MM.1S (cell line): ENCODE results near the gene USP38.
"Not testable (repeated sequence)": the region's sequence is repeated elsewhere in the genome, so short reads cannot be mapped to it uniquely, and the experiment has no call there.

Source experiments
- DNase-seq: peaks from one replicate; pipeline ENCODE4 v3.0.0-alpha.2; 2015
- H2AFZ ChIP-seq: fragments of 300-600 bp; sonication (generic); 2 replicates; pipeline ENCODE4 v1.6.0; 2016; ENCODE audit warnings: antibody characterized with exemption, low read length
- H3F3A ChIP-seq: fragments of 300-600 bp; sonication (generic); 2 replicates; pipeline ENCODE4 v1.6.1; 2016; ENCODE audit warnings: mild to moderate bottlenecking, antibody characterized with exemption, low read length, moderate library complexity, mixed read lengths; ENCODE audit not compliant: insufficient read depth
- H3K27ac ChIP-seq: fragments of 300-600 bp; sonication (generic); 2 replicates; pipeline ENCODE4 v1.5.1; 2016; ENCODE audit warnings: mild to moderate bottlenecking, low read length
- H3K27me3 ChIP-seq: fragments of 300-600 bp; sonication (generic); replicated peaks from 2 replicates; pipeline ENCODE4 v1.6.0; 2016; ENCODE audit warnings: low read length; ENCODE audit not compliant: insufficient read depth
- H3K36me3 ChIP-seq: fragments of 300-600 bp; sonication (generic); replicated peaks from 2 replicates; pipeline ENCODE4 v1.6.1; 2016; ENCODE audit warnings: mild to moderate bottlenecking, low read length, mixed read lengths; ENCODE audit not compliant: insufficient read depth
- H3K4me1 ChIP-seq: fragments of 300-600 bp; sonication (generic); 2 replicates; pipeline ENCODE4 v1.6.1; 2016; ENCODE audit warnings: low read length, mixed read lengths
- H3K4me2 ChIP-seq: fragments of 300-600 bp; sonication (generic); 2 replicates; pipeline ENCODE4 v1.6.0; 2016; ENCODE audit warnings: low read depth, low read length
- H3K4me3 ChIP-seq: fragments of 300-600 bp; sonication (generic); 2 replicates; pipeline ENCODE4 v1.5.1; 2016; ENCODE audit warnings: low read length, mixed read lengths
- H3K79me2 ChIP-seq: fragments of 300-600 bp; sonication (generic); 2 replicates; pipeline ENCODE4 v1.6.1; 2016; ENCODE audit warnings: mixed run types, low read length, mixed read lengths
- H3K9ac ChIP-seq: fragments of 300-600 bp; sonication (generic); 2 replicates; pipeline ENCODE4 v1.6.1; 2016; ENCODE audit warnings: low read length, mixed read lengths
- H3K9me2 ChIP-seq: fragments of 300-600 bp; sonication (generic); replicated peaks from 2 replicates; pipeline ENCODE4 v1.6.1; 2016; ENCODE audit warnings: mild to moderate bottlenecking, low read length, mixed read lengths; ENCODE audit not compliant: insufficient read depth
- H3K9me3 ChIP-seq: fragments of 300-600 bp; sonication (generic); replicated peaks from 2 replicates; pipeline ENCODE4 v1.6.1; 2016; ENCODE audit warnings: mild to moderate bottlenecking, low read length, mixed read lengths; ENCODE audit not compliant: insufficient read depth
- H4K20me1 ChIP-seq: fragments of 300-600 bp; sonication (generic); 2 replicates; pipeline ENCODE4 v1.6.1; 2016; ENCODE audit warnings: mild to moderate bottlenecking, low read length, moderate library complexity, mixed read lengths; ENCODE audit not compliant: insufficient read depth
- EZH2 ChIP-seq: fragments of 300-600 bp; sonication (generic); optimal IDR thresholded peaks from 2 replicates; pipeline ENCODE3; 2017; ENCODE audit warnings: low read depth, mild to moderate bottlenecking, antibody characterized with exemption, low read length, mixed read lengths
- EZH2phosphoT487 ChIP-seq: fragments of 300-600 bp; sonication (generic); IDR thresholded peaks from 2 replicates; pipeline ENCODE4 v1.6.1; 2018; ENCODE audit warnings: antibody characterized with exemption, low read length
- TF ChIP-seq, protein P1 (sequence below): fragments of 300-600 bp; sonication (generic); IDR thresholded peaks from 2 replicates; pipeline ENCODE4 v1.5.1; 2016; ENCODE audit warnings: antibody characterized with exemption, low read length, mixed read lengths

USP38 gene

DNA sequence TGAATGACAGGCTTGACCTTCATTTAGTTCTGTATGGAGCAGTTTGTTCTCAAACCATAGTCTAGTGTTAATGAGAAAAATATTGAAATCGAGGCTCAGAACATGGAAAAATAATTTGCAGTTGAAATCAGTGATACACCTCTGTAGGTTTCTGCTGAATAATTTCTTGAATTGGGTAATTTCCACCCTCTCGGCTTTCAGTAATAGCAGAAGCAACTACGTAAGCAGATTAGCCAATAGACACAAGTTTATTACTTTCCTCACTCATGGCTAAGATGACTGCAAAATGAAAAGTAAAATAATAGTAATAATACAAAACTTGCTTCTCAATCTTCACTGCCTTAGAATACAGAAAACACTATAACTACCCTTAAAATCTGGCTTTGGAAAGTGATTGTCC lies 46.0 kb downstream of the USP38 start:
- Histone ChIP-seq H3K36me3 (no peaks in the 10 kb centered on the region), H4K20me1 (no peaks in the 10 kb centered on the region), H2AFZ (no peak overlapping the region), H3K9me2 (no peaks in the 10 kb centered on the region), H3F3A (no peaks in the 10 kb centered on the region), H3K4me2 (no peak overlapping the region), H3K9ac (no peak overlapping the region), H3K4me3 (no peak overlapping the region), H3K79me2 (no peaks in the 10 kb centered on the region), H3K4me1 (no peaks in the 10 kb centered on the region), H3K27me3 (no peaks in the 10 kb centered on the region), H3K27ac (no peak overlapping the region), H3K9me3 (no peaks in the 10 kb centered on the region)
- TF ChIP-seq, protein P1, sequence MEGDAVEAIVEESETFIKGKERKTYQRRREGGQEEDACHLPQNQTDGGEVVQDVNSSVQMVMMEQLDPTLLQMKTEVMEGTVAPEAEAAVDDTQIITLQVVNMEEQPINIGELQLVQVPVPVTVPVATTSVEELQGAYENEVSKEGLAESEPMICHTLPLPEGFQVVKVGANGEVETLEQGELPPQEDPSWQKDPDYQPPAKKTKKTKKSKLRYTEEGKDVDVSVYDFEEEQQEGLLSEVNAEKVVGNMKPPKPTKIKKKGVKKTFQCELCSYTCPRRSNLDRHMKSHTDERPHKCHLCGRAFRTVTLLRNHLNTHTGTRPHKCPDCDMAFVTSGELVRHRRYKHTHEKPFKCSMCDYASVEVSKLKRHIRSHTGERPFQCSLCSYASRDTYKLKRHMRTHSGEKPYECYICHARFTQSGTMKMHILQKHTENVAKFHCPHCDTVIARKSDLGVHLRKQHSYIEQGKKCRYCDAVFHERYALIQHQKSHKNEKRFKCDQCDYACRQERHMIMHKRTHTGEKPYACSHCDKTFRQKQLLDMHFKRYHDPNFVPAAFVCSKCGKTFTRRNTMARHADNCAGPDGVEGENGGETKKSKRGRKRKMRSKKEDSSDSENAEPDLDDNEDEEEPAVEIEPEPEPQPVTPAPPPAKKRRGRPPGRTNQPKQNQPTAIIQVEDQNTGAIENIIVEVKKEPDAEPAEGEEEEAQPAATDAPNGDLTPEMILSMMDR, result no peak
- TF ChIP-seq EZH2phosphoT487 (no peak), EZH2 (no peak)
- no peak for DNase-seq

DNA sequence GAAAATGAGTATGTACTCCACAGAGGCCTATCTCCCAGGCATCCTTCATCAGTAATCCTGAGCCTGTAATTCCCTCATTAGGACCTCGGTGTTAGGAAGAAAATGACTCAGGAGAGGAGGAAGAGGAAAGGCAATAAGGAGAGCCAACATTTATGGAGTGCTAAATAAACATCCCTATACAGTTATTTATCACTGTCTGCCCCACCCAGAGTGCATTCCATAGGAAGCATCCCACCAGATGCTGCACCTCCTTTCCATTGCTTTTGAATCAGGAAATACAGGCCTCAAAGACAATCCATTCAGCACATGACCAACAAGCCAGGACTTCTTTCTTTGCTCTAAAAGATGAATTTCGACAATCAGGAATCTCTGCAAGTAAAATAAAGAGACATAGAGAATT lies 47.6 kb downstream of the USP38 start:
- no peak for TF ChIP-seq EZH2phosphoT487
- no peak for TF ChIP-seq EZH2
- TF ChIP-seq, protein P1, result no peak
- no peaks in the 10 kb centered on the region for H3K9me2 ChIP-seq
- H3K79me2 ChIP-seq, result no peaks in the 10 kb centered on the region
- DNase-seq, result no peak
- no peaks in the 10 kb centered on the region for H3K4me1 ChIP-seq
- H3F3A ChIP-seq, result no peaks in the 10 kb centered on the region
- H3K9ac ChIP-seq, result no peak overlapping the region
- H2AFZ ChIP-seq, result no peak overlapping the region
- H3K27me3 ChIP-seq, result no peaks in the 10 kb centered on the region
- H3K4me2 ChIP-seq, result no peak overlapping the region
- H3K36me3 ChIP-seq, result no peaks in the 10 kb centered on the region
- no peaks in the 10 kb centered on the region for H4K20me1 ChIP-seq
- H3K27ac ChIP-seq, result no peak overlapping the region
- H3K4me3 ChIP-seq, result no peak overlapping the region
- no peaks in the 10 kb centered on the region for H3K9me3 ChIP-seq

DNA sequence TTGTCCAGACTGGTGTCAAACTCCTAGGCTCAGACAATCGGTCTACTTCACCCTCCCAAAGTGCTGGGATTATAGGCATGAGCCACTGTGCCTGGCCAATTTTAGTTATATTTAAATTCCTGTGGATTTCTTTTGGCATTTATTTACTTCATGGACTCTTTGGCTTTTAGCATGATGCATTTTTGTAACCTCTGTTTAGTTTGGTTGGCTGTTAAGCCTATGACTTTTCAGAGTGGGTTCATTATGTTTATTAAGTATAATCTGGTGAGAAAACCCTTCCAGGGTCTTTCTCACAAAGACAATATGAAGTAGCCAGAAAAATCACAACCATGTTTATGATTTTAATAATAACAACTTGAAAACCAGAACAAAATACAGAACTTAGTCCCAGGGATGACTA lies 49.4 kb downstream of the USP38 start:
- no peak overlapping the region for H3K4me2 ChIP-seq
- no peak overlapping the region for H3K4me3 ChIP-seq
- no peaks in the 10 kb centered on the region for H3K9me2 ChIP-seq
- no peak overlapping the region for H2AFZ ChIP-seq
- no peak for TF ChIP-seq EZH2phosphoT487
- TF ChIP-seq, protein P1, result no peak
- TF ChIP-seq EZH2, result no peak
- H3K36me3 ChIP-seq, result no peaks in the 10 kb centered on the region
- no peaks in the 10 kb centered on the region for H4K20me1 ChIP-seq
- H3K27ac ChIP-seq, result no peak overlapping the region
- no peaks in the 10 kb centered on the region for H3K4me1 ChIP-seq
- H3K9ac ChIP-seq, result no peak overlapping the region
- no peaks in the 10 kb centered on the region for H3K79me2 ChIP-seq
- H3K9me3 ChIP-seq, result no peaks in the 10 kb centered on the region
- no peaks in the 10 kb centered on the region for H3K27me3 ChIP-seq
- no peaks in the 10 kb centered on the region for H3F3A ChIP-seq
- DNase-seq, result no peak

DNA sequence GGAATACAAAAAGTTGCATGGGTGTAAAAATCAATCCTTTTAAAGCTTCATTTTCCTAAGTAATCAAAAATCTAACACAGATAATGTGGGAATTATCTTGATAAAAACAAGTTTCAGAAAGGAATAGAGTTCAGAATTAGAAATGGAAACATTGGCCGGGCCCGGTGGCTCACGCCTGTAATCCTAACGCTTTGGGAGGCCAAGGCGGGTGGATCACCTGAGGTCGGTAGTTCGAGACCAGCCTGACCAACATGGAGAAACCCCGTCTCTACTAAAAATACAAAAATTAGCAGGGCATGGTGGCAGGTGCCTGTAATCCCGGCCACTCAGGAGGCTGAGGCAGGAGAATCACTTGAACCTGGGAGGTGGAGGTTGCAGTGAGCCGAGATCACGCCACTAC lies 52.5 kb downstream of the USP38 start:
- not testable (repeated sequence) for H3K79me2 ChIP-seq, H3K9me3 ChIP-seq, H3K4me2 ChIP-seq, H3F3A ChIP-seq, H3K4me1 ChIP-seq, H3K9me2 ChIP-seq, H3K27me3 ChIP-seq, H4K20me1 ChIP-seq, H3K9ac ChIP-seq, DNase-seq, H3K27ac ChIP-seq, H2AFZ ChIP-seq, H3K4me3 ChIP-seq, H3K36me3 ChIP-seq
